ENCODE measurements around the gene COMT.

DNA sequence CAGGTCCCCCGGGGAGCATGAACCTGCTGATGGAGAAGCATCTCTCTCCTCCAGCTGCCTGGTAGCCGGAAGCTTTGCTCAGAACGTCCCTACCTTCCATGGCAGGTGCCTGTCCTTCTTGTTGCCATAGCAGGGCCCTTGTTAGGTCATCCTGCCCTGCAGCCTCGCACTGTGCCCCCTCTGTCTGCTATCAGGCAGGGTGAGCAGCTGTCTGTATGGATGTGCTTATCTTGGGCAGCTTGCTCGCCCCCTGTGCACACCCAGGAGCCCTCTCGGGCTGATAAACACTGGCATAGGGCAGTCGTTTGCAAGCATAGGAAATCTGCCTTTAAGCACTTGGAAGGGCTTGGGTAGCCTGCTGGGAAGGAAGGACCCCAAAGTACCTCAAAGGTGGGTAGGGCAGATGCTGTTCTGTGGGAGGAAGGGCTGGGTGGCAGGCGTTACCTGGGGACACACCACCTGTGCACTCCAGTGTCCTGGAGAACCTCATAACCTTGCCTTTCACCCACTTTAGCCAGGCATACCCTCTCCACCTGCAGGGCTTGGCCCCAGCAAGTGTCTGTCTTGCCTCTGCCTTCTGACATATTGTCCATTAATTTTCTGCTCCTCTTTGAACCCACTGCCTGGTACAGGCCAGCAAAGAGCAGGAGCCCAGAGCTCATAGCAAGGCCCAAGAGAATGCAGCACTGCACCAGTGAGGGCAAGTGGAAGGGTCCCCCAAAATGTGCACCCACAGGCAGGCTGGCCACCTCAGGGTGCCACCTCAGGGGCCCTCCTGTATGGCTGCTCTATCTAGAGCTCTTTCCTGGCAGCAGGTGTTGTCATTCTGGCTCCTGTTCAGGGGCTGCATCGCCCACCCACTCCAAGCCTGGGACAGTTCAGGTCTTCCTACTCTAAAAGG lies 8.0 kb upstream of the COMT start:
- TF ChIP-seq, protein P1, sequence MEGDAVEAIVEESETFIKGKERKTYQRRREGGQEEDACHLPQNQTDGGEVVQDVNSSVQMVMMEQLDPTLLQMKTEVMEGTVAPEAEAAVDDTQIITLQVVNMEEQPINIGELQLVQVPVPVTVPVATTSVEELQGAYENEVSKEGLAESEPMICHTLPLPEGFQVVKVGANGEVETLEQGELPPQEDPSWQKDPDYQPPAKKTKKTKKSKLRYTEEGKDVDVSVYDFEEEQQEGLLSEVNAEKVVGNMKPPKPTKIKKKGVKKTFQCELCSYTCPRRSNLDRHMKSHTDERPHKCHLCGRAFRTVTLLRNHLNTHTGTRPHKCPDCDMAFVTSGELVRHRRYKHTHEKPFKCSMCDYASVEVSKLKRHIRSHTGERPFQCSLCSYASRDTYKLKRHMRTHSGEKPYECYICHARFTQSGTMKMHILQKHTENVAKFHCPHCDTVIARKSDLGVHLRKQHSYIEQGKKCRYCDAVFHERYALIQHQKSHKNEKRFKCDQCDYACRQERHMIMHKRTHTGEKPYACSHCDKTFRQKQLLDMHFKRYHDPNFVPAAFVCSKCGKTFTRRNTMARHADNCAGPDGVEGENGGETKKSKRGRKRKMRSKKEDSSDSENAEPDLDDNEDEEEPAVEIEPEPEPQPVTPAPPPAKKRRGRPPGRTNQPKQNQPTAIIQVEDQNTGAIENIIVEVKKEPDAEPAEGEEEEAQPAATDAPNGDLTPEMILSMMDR (IDR thresholded peaks at IDR 0.05) = no peak
- TF ChIP-seq POLR2A (IDR thresholded peaks at IDR 0.05) (no peak), POLR2AphosphoS5 (IDR thresholded peaks at IDR 0.05) (no peak)

Measured in upper lobe of left lung (tissue), 4 donors.